Stimulated activated CD8-positive, alpha-beta memory T cell treated with anti-CD3 and anti-CD28 coated beads, Interleukin-7, amount 100 ng/mL, for 48 hours (primary cell): ENCODE measurements around the gene FAM72D.
"Not testable (repeated sequence)": the region's sequence is repeated elsewhere in the genome, so short reads cannot be mapped to it uniquely, and the experiment has no call there.

ENCODE experiments used
- DNase-seq, 2 donors: peaks; one replicate each; pipeline ENCODE4 v3.0.0-alpha.2; 2020; ENCODE audit warnings: low read depth in 1 of 2; ENCODE audit errors: extremely low read depth in 1 of 2

Gene FAM72D

GRCh38 chr1:145144264-145144913, 48.6 kb downstream of the FAM72D start:
- DNase-seq = not testable (repeated sequence)

DNA sequence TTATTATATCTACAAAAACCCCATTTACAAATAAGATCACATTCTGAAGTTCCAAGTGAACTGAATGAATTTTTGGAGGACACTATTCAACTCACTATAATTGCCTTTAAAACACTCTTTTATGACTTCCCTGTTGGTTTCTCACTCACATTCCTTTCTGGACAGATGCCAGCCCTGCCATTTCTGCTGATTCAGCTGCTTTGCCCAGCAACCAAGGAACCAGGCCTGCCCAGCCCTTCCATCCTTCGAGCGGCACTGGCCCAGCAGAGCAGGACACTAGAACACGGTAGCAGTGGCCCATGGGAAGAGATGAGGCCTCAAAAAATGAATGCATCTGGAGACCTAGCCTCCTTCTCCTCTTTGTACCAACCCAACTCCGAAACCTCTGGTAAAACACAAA, 50.5 kb downstream of the FAM72D start:
- DNase-seq = not testable (repeated sequence)

DNA sequence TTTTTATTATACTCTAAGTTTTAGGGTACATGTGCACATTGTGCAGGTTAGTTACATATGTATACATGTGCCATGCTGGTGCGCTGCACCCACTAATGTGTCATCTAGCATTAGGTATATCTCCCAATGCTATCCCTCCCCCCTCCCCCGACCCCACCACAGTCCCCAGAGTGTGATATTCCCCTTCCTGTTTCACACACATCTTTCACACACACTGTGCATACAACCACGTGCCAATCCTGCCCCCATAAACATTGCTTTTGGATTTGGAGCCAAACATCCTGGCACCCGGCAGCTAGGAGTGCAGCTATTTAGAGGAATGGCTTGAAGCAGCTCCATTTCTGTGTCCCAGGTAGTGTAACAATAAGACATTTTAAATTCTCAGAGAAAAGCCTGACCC, 51.4 kb downstream of the FAM72D start:
- DNase-seq = not testable (repeated sequence)

DNA sequence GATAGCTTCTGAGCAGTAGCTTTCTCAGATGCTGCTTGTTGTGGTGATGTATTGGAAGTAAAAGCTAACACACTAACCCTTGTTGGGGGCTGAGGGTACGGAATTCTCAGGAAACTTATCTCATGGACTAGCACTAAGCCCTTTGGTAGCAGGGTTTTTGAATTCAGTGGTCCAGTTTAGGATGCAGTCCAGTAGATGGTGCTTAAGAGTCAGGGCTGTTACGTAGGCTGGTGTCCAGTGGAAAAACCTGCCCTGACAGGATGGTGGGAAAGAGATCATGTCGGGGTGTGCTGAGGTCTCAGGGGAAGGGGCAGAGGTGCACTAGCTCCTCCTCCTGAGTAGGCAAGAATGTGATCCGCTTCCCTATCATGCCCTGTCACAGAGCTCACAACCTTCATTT, 59.6 kb downstream of the FAM72D start:
- DNase-seq = not testable (repeated sequence)

DNA sequence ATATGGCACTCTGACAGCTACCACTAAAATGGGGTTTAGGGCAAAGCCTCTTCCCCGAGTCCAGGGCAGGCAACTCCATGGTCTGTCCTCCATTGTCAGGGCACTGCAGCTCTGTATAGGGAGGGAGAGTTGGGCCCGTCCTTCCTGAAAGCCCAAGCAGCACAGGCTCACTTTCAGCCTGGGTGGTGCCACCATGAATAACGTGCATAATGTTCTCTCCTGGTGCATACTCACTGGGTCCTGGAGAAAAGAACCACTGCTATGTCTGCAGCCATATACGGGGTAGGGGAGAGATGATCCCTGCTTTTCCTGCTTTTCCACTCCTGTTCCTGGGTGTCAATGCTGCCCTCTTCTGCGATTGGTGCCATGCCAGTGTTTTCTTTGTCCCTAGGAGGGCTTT, 60.1 kb downstream of the FAM72D start:
- not testable (repeated sequence) for DNase-seq

- DNase-seq = not testable (repeated sequence)
Observed at GRCh38 chr1:145156891-145157610, 61.3 kb downstream of the FAM72D start.

GRCh38 chr1:145157715-145158114, 61.9 kb downstream of the FAM72D start:
- not testable (repeated sequence) for DNase-seq

- DNase-seq = not testable (repeated sequence)
Observed at GRCh38 chr1:145161046-145161752, 65.4 kb downstream of the FAM72D start.
